Kidney epithelial cell (primary cell): Measurements from ENCODE around the gene IER5. TPM values are rescaled to one million over a fixed set of nuclear protein-coding genes. Genes with fewer than 3 reads are reported as not detected.

Experiments
- DNase-seq: peaks from one replicate; pipeline ENCODE4 v3.0.0-alpha.2; 2010; ENCODE audit warnings: low read depth
- H3K27me3 ChIP-seq: 2 replicates; pipeline ENCODE4 v1.6.0; 2011; ENCODE audit warnings: low read length; ENCODE audit not compliant: control insufficient read depth, insufficient read depth
- H3K36me3 ChIP-seq: 2 replicates; pipeline ENCODE4 v1.5.1; 2011; ENCODE audit warnings: low read length; ENCODE audit not compliant: control insufficient read depth, insufficient read depth
- H3K4me3 ChIP-seq: 2 replicates; pipeline ENCODE4 v1.5.1; 2011; ENCODE audit warnings: low read depth, mild to moderate bottlenecking, control low read depth, low read length
- total RNA-seq: library from RNA; depleted of rRNA; stranded (reverse); fragments of >200 nt; gene quantifications from 2 replicates; pipeline ENCODE4 v1.2.3, GENCODE V29; 2015
- TF ChIP-seq, protein P1 (sequence below): IDR thresholded peaks from 2 replicates; pipeline ENCODE4 v1.5.1; 2011; ENCODE audit warnings: mild to moderate bottlenecking, moderate library complexity, low read length, control low read depth, inconsistent platforms; ENCODE audit not compliant: insufficient read depth, poor library complexity, severe bottlenecking

The IER5 gene
- total RNA-seq, 1 donor from 2014 or later = 21.9 TPM

DNA sequence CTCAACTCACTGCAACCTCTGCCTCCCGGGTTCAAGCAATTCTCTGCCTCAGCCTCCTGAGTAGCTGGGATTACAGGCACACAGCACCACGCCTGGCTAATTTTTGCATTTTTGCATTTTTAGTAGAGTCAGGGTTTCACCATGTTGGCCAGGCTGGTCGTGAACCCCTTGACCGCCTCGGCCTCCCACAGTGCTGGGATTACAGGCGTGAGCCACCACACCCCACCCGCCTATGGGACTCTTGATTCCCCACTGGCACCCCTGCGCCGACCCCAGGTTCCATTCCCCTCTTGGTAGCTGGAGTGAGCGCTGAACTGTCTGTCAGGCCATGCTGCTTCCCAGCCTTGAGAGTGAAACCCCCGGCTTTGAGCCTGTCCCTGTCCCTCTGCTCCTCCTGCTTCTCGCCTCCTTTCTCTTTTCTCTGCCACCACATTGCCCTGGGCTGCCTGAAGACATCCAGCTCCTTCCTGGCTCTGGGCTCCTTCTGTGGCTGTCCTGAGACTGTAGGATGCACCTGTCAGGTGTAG lies 48.8 kb downstream of the IER5 start:
- H3K36me3 ChIP-seq = no peaks in the 10 kb centered on the region
- H3K4me3 ChIP-seq = no peak overlapping the region
- H3K27me3 ChIP-seq = no peaks in the 10 kb centered on the region
- TF ChIP-seq, protein P1, sequence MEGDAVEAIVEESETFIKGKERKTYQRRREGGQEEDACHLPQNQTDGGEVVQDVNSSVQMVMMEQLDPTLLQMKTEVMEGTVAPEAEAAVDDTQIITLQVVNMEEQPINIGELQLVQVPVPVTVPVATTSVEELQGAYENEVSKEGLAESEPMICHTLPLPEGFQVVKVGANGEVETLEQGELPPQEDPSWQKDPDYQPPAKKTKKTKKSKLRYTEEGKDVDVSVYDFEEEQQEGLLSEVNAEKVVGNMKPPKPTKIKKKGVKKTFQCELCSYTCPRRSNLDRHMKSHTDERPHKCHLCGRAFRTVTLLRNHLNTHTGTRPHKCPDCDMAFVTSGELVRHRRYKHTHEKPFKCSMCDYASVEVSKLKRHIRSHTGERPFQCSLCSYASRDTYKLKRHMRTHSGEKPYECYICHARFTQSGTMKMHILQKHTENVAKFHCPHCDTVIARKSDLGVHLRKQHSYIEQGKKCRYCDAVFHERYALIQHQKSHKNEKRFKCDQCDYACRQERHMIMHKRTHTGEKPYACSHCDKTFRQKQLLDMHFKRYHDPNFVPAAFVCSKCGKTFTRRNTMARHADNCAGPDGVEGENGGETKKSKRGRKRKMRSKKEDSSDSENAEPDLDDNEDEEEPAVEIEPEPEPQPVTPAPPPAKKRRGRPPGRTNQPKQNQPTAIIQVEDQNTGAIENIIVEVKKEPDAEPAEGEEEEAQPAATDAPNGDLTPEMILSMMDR = no peak
- no peak for DNase-seq

DNA sequence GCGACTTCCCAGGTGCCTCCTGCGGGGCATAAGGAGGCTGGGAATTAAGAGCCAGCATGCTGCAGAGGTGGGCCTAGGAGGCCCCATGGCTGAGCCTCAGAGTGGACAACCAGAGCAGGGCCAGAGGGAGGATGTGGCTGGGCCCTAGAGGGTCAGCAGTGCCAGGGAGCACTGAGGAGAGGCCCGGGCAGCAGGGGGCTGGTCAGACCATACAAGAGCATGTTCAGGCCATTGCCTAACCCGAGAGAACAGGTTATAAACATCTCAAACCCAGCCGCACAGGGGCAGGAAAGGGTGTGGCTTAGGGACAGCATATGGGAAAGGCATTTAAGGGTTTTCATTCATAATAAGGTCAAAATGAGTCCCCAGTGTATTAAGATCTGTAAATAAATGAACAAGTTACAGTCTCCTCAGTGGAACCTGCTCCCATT lies 51.1 kb downstream of the IER5 start:
- Histone ChIP-seq H3K27me3 (no peaks in the 10 kb centered on the region), H3K4me3 (no peak overlapping the region), H3K36me3 (no peaks in the 10 kb centered on the region)
- TF ChIP-seq, protein P1 = no peak
- DNase-seq = no peak

DNA sequence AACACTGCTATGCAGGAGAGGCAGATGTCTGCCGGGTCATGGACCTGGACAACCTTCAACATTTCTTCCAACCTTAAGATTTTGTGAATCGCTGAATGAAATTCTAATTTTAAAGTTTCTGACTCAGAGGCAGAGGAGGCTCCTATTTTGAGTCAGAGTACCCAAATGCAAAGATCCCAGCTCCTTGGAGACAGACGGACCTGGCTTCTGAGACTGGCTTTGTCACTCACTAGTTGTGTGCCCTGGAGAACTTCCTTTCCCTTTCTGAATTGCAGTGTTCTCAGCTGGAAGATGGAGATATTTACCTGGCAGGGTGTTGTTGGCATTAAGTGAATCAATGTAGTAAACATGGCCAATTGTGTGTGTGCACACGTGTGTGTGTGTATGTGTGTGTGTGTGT lies 51.9 kb downstream of the IER5 start:
- no peak overlapping the region for H3K4me3 ChIP-seq
- no peak for DNase-seq
- TF ChIP-seq, protein P1 = no peak

DNA sequence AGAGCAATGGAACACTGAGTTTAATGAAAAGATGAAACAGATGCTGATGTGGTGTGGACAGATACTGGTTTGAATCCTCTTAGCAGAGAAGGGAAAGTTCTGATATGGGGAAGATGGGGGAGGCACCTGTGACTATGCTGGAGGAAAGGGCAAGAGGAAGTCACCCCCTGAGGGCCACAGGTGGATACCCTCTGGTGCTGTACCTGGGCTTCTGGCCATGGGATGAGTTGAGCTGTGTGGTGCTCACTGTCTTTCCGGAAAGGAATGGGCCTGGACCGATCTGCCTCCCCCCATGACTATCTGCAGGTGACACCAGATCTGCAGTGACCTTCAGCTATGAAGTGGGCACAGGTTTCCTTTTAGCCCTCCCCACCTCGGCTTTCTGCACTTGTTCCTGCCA lies 52.4 kb downstream of the IER5 start:
- DNase-seq = no peak
- TF ChIP-seq, protein P1 = no peak
- Histone ChIP-seq H3K36me3 (no peaks in the 10 kb centered on the region), H3K4me3 (no peak overlapping the region), H3K27me3 (no peaks in the 10 kb centered on the region)

More for the DNA sequence above, 51.9 kb downstream of the IER5 start:
- no peaks in the 10 kb centered on the region for H3K36me3 ChIP-seq
- no peaks in the 10 kb centered on the region for H3K27me3 ChIP-seq

DNA sequence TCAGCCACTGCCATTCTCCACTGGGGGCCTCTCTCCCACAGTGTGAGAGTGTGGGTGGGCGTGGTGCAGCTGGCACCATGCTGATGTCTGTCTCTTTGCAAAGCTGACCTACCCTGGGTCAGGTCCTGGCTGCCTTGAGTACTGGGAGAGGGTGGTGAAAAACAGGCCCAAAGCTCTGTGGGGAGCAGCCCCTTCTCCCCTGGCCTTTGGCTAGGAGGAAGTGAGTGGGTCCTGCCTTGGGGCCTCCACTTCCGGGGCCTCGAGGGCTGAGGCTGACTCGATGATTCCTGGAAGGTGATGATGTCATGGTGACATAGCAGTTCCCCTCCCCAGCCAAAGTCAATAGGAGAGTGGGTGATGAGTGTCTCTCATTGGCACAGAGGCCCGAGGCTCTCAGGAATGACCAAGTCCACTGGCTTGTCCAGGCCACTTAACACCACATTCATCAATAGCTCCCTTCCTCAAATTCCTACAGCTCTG lies 53.0 kb downstream of the IER5 start:
- no peak for DNase-seq
- Histone ChIP-seq H3K4me3 (no peak overlapping the region), H3K27me3 (no peaks in the 10 kb centered on the region), H3K36me3 (no peaks in the 10 kb centered on the region)
- TF ChIP-seq, protein P1 = no peak

Other genes starting within 250 kb of the IER5 start
- 7.2 and 10.2 TPM in 2 replicates for gene KIAA1614, start 175.8 kb upstream of the IER5 start, total RNA-seq
- gene STX6, start 65.8 kb upstream of the IER5 start, total RNA-seq = 23.1 and 25.9 TPM in 2 replicates
- 2.5 and 3.1 TPM in 2 replicates for gene MR1, start 54.7 kb upstream of the IER5 start, total RNA-seq